Keratinocyte (primary cell): ENCODE data around the gene NINJ2. TPM values are rescaled to one million over a fixed set of nuclear protein-coding genes. Genes with fewer than 3 reads are reported as not detected.

ENCODE experiments used
- DNase-seq: peaks from one replicate; pipeline ENCODE4 v3.0.0-alpha.2; 2011; ENCODE audit warnings: low read depth, missing footprints, low spot score
- FAIRE-seq: peaks from 2 replicates; lab custom pipeline; 2011; peaks lifted over from hg19 to GRCh38; lab: Jason Lieb, UNC
- H2AFZ ChIP-seq: 2 replicates; pipeline ENCODE4 v1.6.0; 2012; ENCODE audit warnings: low read length, control low read depth, inconsistent platforms; ENCODE audit not compliant: control insufficient read depth
- H3K27ac ChIP-seq: 2 replicates; pipeline ENCODE4 v1.5.1; 2011; ENCODE audit warnings: low read length; ENCODE audit not compliant: control insufficient read depth, insufficient read depth
- H3K27me3 ChIP-seq: 3 replicates; pipeline ENCODE4 v1.6.0; 2011; ENCODE audit warnings: low read length; ENCODE audit not compliant: control insufficient read depth, insufficient read depth; ENCODE audit errors: extremely low read depth
- H3K36me3 ChIP-seq, 2 experiments: 2 replicates in 1 of 2; 3 replicates in 1 of 2; pipeline ENCODE4 v1.5.1; 2011; ENCODE audit warnings: low read length in 2 of 2, mild to moderate bottlenecking in 1 of 2; ENCODE audit not compliant: control insufficient read depth in 2 of 2, insufficient read depth in 2 of 2; ENCODE audit errors: extremely low read depth in 1 of 2
- H3K4me1 ChIP-seq: 3 replicates; pipeline ENCODE4 v1.5.1; 2011; ENCODE audit warnings: low read length; ENCODE audit not compliant: control insufficient read depth, insufficient read depth; ENCODE audit errors: extremely low read depth
- H3K4me2 ChIP-seq: 3 replicates; pipeline ENCODE4 v1.6.0; 2011; ENCODE audit warnings: low read depth, low read length; ENCODE audit not compliant: control insufficient read depth, insufficient read depth; ENCODE audit errors: extremely low read depth
- H3K4me3 ChIP-seq, 3 experiments: fragments of 200-600 bp in 1 of 3; sonication (generic) in 1 of 3; 2 replicates in 2 of 3; 3 replicates in 1 of 3; pipeline ENCODE4 v1.5.1; 2011 to 2016; ENCODE audit warnings: low read length in 3 of 3, mild to moderate bottlenecking in 3 of 3, control low read depth in 2 of 3, inconsistent platforms in 1 of 3, low read depth in 1 of 3, mixed read lengths in 1 of 3, mixed run types in 1 of 3, moderate library complexity in 1 of 3; ENCODE audit not compliant: control insufficient read depth in 2 of 3, insufficient read depth in 2 of 3; ENCODE audit errors: extremely low read depth in 1 of 3
- H3K79me2 ChIP-seq: 2 replicates; pipeline ENCODE4 v1.6.0; 2012; ENCODE audit warnings: low read length; ENCODE audit not compliant: control insufficient read depth, insufficient read depth
- H3K9ac ChIP-seq: 3 replicates; pipeline ENCODE4 v1.6.0; 2011; ENCODE audit warnings: low read length; ENCODE audit not compliant: control insufficient read depth, insufficient read depth; ENCODE audit errors: extremely low read depth
- H3K9me1 ChIP-seq: 3 replicates; pipeline ENCODE4 v1.6.0; 2011; ENCODE audit warnings: low read length; ENCODE audit not compliant: control insufficient read depth, insufficient read depth; ENCODE audit errors: extremely low read depth
- H3K9me3 ChIP-seq: 2 replicates; pipeline ENCODE4 v1.5.1; 2012; ENCODE audit warnings: low read depth, low read length; ENCODE audit not compliant: control insufficient read depth
- H4K20me1 ChIP-seq: 3 replicates; pipeline ENCODE4 v1.6.0; 2011; ENCODE audit warnings: low read length; ENCODE audit not compliant: control insufficient read depth, insufficient read depth; ENCODE audit errors: extremely low read depth
- EZH2 ChIP-seq: IDR thresholded peaks from one replicate; pipeline ENCODE4 v1.6.1; 2012; ENCODE audit warnings: inconsistent platforms, mild to moderate bottlenecking, low read length, moderate library complexity
- dilution Hi-C: fragments of 300-500 bp; cut with MboI; formaldehyde crosslinking; loops from one replicate; pipeline ENCODE4 v1.7.0; 2020; ENCODE audit warnings: low sequenced_read_pairs; ENCODE audit not compliant: extremely low pct_ligation_motif_present
- polyA plus RNA-seq, 5 experiments: library from polyadenylated mRNA; depleted of rRNA in 3 of 5; stranded (reverse) in 3 of 5; stranded (forward) in 1 of 5; unstranded in 1 of 5; fragments of >200 nt; gene quantifications; 1 replicate in 1 of 5; 2 replicates in 3 of 5; 3 replicates in 1 of 5; pipeline versions ENCODE4 v1.2.1 to v1.2.3, GENCODE V29; 2011 to 2012; ENCODE audit warnings: missing spikeins in 2 of 5, low read depth in 1 of 5, low replicate concordance in 1 of 5
- TF ChIP-seq, protein P1 (sequence below), 3 experiments: IDR thresholded peaks in 1 of 3; conservative IDR thresholded peaks in 1 of 3; optimal IDR thresholded peaks in 1 of 3; 2 replicates in 2 of 3; 3 replicates in 1 of 3; pipeline versions ENCODE3 to v1.5.1; 2011; ENCODE audit warnings: low read length in 3 of 3, mild to moderate bottlenecking in 3 of 3, moderate library complexity in 2 of 3, control low read depth in 1 of 3, inconsistent platforms in 1 of 3; ENCODE audit not compliant: insufficient read depth in 2 of 3; ENCODE audit errors: extremely low read depth in 1 of 3

The NINJ2 gene
- polyA plus RNA-seq, 1 donor (not counting 4 experiments of a cell fraction or from before 2014, with no cell fraction given), result 0.58 TPM

GRCh38 chr12:625998-626397 lies 37.2 kb downstream of the NINJ2 start:
- Histone ChIP-seq H3K4me1 (peaks cover 18% of the 10 kb centered on the region), H3K4me3 (no peak overlapping the region), H3K27me3 (no peaks in the 10 kb centered on the region), H3K9ac (no peak overlapping the region), H3K4me2 (no peak overlapping the region), H2AFZ (no peak overlapping the region), H4K20me1 (no peaks in the 10 kb centered on the region), H3K79me2 (no peaks in the 10 kb centered on the region), H3K36me3 (no peaks in the 10 kb centered on the region), H3K27ac (no peak overlapping the region), H3K9me1 (no peaks in the 10 kb centered on the region), H3K9me3 (no peaks in the 10 kb centered on the region)
- dilution Hi-C loops, result no loop called here
- no peak for FAIRE-seq
- TF ChIP-seq, protein P1, sequence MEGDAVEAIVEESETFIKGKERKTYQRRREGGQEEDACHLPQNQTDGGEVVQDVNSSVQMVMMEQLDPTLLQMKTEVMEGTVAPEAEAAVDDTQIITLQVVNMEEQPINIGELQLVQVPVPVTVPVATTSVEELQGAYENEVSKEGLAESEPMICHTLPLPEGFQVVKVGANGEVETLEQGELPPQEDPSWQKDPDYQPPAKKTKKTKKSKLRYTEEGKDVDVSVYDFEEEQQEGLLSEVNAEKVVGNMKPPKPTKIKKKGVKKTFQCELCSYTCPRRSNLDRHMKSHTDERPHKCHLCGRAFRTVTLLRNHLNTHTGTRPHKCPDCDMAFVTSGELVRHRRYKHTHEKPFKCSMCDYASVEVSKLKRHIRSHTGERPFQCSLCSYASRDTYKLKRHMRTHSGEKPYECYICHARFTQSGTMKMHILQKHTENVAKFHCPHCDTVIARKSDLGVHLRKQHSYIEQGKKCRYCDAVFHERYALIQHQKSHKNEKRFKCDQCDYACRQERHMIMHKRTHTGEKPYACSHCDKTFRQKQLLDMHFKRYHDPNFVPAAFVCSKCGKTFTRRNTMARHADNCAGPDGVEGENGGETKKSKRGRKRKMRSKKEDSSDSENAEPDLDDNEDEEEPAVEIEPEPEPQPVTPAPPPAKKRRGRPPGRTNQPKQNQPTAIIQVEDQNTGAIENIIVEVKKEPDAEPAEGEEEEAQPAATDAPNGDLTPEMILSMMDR (optimal IDR thresholded peaks at IDR 0.05 in 1 of 3, IDR thresholded peaks at IDR 0.05 in 1 of 3, conservative IDR thresholded peaks at IDR 0.05 in 1 of 3; ENCODE audit: extremely low read depth in 1 of 3, insufficient read depth in 2 of 3, low read length in 3 of 3), result no peak
- no peak for TF ChIP-seq EZH2
- DNase-seq, result no peak

- H3K27me3 ChIP-seq, result no peaks in the 10 kb centered on the region
- no peaks in the 10 kb centered on the region for H3K9me1 ChIP-seq
- no peak overlapping the region for H2AFZ ChIP-seq
- DNase-seq (no peak), FAIRE-seq (no peak)
- H3K4me2 ChIP-seq, result no peak overlapping the region
- no peak overlapping the region for H3K4me3 ChIP-seq
- H3K36me3 ChIP-seq, result no peaks in the 10 kb centered on the region
- TF ChIP-seq, protein P1 (optimal IDR thresholded peaks at IDR 0.05 in 1 of 3, IDR thresholded peaks at IDR 0.05 in 1 of 3, conservative IDR thresholded peaks at IDR 0.05 in 1 of 3; ENCODE audit: extremely low read depth in 1 of 3, insufficient read depth in 2 of 3, low read length in 3 of 3), result no peak
- no peak for TF ChIP-seq EZH2
- H3K27ac ChIP-seq, result no peak overlapping the region
- no peaks in the 10 kb centered on the region for H4K20me1 ChIP-seq
- H3K79me2 ChIP-seq, result no peaks in the 10 kb centered on the region
- H3K9me3 ChIP-seq, result no peaks in the 10 kb centered on the region
- H3K9ac ChIP-seq, result no peak overlapping the region
- peaks cover 18% of the 10 kb centered on the region for H3K4me1 ChIP-seq
- dilution Hi-C loops, result no loop called here
These were observed 39.3 kb downstream of the NINJ2 start for GRCh38 chr12:623865-624372.
